ENCODE results near the gene ZNRF3.
"Not testable (repeated sequence)": the region's sequence is repeated elsewhere in the genome, so short reads cannot be mapped to it uniquely, and the experiment has no call there.

Gene ZNRF3

DNA sequence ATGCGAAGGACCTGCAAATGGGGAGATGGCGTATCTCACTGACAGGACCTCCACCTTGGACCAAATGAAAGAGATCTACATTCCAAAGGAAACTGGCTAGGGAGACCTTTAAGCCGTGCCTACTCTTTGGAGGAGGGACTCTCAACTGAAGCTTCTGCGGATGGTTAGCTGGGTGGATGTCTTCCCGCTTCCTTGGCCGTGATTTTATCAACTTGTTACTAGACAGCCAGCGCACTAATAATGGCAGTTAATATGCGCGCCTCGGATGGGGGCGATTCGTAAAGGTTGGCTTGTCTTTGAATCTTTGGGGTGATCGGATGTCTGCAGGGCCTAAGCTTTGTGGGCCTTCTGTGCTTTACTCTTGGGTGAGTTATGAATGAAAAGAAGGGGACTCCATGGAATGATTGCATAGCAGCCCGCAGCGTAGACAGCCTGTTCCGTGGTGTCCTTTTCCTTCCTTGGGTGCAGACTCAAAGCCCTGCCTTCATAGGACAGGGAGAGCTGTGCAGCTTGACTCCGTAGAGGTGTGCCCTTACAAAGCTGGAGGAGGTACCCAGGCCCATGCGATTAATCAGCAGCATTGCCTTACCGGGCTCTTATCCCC is 1.5 kb downstream of the ZNRF3 start:
- no peak for DNase-seq (ENCODE audit: low read depth, low spot score)

DNA sequence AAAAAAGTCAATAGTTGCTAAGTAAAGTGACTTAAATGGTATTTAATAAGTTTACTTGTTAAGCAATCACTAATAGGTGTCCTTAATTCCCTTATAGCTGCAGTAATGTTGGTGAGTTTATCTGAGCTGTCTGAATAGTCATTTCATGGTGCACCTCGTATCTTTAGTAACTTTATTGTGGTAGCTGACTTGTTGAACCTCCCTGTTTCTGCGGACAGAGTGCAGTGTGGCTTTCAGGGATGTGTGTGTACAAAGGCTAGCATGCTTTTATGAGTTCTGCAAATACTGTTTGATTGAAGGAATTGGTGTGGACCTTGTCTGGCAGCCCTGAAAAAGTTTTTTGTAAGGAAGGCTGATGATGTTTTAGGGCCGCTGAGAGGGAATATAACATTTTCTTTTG is 2.6 kb downstream of the ZNRF3 start:
- no peak for DNase-seq (ENCODE audit: low read depth, low spot score)

DNA sequence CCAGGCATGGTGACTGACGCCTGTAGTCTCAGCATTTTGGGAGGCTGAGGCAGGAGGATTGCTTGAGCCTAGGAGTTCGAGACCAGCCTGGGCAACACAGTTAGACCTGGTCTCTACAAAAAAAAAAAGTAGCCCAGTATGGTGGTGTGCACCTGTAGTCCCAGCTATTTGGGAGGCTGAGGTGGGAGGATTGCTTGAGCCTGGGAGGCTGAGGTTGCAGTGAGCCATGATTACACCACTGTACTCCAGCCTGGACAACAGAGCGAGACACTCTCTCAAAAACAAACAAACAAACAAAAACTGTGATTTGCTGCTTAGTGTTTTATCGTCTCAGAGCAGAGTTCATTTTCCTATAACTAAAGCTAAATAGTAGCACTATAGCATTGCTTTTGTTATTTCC is 3.3 kb downstream of the ZNRF3 start:
- DNase-seq (ENCODE audit: low read depth, low spot score), result not testable (repeated sequence)

DNA sequence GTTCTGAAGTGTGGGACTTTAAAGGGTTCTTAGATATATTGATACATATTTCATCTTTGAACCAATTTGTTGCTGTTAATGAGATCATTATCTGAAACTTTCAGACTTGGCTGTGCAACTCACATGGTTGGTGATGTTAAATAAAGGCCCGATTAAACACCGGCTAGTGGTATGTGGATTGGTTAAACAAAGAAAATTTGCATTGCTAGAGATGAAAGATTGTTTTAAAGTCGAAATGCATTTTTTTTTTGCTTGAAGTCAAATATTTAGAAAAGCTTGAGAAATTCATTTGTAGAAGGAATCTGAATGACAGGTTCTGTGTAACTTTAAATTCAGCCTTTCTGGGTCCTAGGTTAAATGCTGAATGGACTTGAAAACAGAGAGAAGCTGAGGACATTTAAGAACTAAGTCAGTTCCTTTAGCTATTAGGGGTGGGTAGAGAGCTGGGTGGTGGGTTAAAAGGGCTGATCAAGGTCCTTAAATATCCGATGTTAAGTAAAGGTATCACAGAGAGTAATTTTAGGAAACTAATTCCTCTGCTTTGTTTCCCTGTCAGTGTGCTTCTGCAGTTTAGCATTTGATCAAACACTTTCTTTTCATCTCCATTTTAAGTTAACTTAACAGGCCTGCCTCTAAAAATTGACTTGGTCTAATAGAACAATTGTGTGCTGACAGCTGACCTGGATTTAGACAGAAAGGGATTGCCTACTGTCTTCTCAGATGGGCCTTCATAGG is 4.5 kb downstream of the ZNRF3 start:
- DNase-seq (ENCODE audit: low read depth, low spot score), result no peak

DNA sequence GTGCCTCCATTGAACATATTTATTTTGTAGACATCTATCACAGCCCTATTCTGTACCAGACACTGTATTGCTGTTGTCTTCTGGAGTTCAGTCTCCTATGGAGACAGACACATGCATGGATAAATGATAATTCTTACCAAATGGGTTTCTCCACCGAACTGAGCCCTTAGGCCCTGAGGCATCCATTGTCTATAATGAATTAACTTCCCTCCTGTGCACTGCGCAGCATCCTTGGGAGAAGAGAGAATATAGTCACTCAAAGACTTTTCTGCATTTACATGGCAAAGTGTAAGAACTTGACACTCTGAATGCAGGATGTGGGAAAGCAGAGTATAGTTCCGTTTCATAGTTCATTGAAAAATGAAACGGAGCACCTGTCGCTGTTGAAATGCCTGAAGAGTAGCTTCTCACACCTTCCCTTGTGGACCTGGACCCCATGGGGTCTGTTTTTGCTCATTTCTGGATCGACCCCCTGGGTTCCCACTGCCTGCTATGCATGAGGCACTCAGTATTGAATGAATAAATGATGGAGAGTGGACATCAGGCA is 6.2 kb downstream of the ZNRF3 start:
- no peak for DNase-seq (ENCODE audit: low read depth, low spot score)

DNA sequence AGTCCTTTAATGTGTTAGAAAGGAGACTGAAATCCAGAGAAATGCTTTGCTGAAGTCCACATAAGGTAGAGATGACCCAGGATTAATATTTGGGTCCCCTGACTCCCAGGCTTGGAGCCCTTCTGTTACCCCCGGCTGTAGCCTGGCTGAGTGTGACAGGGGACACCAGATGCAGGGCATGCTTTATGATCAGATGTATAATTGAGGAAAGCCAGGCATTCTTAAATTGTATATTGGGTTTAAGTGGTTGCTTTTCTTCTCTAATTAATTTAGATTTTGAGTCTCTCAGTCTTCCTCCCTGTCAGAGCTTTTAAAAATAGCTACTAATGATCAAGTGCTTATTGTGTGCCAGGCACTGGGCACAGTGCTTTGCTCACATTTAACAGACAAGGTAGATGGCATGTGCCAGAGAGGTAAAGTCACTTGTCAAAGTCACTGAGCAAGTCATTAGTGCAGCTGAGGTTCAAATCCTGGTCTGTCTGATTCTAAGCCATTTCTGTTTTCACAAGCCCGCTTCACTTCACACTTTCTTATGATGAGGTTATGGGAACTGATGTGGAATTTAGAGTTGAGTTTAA is 7.9 kb downstream of the ZNRF3 start:
- DNase-seq (ENCODE audit: low read depth, low spot score), result no peak

DNA sequence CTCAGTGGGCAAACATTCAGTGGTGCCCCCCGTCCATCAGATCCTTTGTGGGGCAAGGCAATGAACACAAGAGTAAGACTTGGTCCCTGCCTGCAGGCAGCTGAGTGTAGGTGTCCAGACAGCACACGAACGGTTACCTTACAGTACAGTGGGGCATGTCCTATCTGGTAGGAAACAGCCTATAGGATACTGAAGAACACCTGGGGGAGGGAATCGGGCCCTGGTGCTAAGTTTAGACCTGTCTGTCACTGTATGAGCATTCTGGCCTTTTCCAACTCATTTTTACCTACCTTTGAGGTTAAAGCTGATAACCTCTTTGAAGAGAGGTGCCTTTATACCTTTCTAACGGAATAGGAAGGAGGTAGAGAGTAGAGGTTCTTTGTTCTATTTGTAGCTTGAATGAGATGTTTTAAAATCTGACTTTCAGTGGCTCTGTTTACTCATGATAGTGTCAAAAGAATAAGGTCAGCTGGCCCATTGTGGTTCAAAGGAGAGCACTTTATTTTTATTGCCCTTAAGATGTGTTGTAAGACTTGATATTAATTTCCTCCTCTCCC is 8.9 kb downstream of the ZNRF3 start:
- DNase-seq (ENCODE audit: low read depth, low spot score), result no peak

DNA sequence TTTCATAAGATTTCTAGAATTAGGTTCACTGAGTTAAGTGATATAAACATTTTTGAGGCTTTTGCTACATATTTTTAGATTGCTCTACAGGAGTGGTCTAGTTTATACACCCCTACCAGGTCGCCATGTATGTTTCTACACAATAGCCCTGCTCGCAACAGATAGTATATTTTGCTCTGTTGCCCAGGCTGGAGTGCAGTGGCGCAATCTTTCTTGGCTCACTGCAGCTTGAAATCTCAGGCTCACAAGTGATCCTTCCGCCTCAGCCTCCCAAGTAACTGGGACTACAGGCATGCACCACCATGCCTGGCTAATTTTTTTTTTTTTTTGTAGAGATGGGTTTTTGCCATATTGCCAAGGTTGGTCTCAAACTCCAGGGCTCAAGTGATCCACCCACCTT is 10.4 kb downstream of the ZNRF3 start:
- DNase-seq (ENCODE audit: low read depth, low spot score), result no peak

DNA sequence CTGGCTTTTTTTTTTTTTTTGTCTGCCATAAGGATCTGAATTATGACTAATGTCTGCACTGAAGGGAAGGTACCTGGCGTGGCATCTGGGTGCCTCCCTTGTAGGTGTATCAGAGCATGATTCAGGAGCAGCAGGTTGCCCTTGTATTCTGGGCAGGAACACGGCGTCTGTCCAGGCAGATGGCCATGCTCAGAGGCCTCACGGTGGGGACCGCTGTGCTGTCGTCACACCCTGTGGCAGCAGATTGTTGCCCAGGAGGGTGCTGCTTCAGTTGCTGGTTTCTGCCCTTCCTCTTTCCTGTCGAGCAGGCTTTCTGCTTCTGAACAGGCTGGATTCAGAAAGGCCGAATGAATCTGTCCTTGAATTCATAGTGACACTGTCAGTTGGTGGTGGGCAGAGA is 11.0 kb downstream of the ZNRF3 start:
- no peak for DNase-seq (ENCODE audit: low read depth, low spot score)

DNA sequence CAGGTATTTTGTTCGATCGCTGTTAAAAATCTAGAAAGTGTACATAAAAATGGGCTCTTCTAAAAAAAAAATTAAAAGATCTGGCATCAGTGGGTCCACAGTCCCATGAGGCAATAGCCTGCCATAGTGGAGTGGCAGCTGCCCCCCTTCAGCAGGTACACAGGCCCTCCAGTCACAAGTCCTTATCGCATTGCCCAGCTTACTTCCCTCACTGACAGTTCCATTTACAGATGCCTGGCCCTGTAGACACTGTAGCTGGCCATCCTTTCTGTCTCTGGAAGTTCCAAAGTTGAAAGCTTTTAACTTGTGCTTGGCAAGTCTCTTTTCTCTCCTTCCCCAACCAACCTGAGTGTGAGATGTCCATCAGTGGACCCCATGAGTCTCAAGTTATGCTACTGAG is 11.4 kb downstream of the ZNRF3 start:
- no peak for DNase-seq (ENCODE audit: low read depth, low spot score)

DNA sequence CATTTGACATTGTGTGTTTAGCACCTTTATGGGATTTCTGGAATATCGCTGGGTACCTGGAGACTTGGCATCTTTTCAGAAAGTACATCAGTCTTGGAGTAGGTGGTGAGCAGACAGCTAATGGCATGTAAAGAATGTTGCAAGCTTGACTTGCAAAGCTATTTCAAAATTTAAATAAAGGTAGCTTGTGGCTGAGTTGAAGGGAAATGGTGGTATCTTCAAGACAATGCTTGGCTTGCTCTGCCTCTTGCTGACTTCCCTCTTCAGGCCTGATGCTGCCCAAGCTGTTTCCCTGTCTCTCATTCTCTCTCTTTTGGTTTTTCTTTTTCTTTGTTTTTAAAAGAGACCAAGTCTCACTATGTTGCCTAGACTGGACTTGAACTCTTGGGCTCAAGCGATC is 13.2 kb downstream of the ZNRF3 start:
- no peak for DNase-seq (ENCODE audit: low read depth, low spot score)

DNA sequence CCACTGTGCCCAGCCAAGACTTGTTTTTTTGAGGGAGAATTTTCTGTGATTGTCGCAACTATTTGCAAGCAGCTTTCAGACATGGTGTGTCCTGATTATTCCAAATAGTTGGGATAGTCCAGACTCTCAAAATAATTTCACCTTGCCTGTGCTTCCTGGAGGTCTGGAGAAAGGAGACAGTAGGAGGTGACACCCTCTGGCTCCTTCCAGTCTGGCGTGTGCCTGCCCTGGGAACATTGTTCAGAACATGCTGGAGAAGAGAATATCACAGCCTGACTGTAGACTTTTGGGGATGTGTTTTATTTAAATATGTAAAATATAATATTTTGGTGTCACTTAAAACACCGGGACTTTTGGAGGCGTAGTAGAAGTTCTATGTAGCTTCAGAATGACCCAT is 14.9 kb downstream of the ZNRF3 start:
- no peak for DNase-seq (ENCODE audit: low read depth, low spot score)

DNA sequence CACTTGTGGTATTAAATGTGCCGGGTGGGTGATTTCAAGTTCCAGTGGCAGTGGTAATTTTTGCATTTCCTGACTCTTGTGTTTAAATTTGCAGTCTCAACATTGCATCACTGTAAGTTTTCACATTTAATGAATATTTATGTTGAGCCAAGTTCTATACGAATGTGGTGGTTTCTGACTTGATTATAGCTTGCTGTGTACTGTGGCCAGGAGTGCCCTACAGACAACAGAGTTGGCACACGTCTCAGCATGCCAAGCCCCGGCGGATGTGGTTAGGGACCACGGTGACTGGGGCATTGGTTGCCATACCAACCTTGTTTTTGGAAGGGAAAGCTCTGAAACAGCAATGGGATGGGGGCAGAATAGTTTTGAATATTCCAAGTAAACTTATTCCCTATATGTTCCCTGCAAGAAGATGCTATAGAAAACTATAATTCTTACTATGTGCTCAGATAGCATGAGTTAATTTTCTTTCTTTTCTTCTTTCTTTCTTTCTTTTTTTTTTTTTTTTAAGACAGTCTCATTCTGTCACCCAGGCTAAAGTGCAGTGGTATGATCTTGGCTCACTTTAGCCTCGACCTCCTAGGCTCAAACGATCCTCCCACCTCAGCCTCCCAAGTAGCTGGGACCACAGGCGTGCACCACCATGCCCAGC is 16.0 kb downstream of the ZNRF3 start:
- no peak for DNase-seq (ENCODE audit: low read depth, low spot score)

DNA sequence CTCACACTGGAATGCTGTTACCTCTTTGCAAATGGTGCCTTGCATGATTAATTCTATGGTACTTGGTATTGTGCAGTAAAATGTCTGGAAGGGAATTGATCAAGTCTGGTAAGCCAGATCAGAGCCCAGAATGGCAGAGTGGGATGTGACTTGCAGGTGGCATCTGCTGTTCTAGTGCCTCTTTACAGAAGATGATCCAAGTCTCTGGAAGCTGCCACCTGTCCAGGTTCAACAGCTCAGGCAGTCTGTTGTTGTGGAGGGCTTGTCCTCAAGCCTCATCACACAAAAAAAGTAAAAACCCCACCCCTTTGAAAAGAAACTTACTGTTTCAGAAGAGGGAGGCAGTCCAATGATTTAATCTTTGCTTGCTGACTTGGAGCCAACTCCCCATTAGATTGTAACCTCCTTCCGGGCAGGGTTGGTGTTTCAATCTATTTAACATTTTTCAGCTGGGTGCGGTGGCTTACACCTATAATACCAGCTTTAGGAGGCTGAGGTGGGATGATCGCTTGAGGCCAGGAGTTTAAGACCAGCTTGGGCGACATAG is 17.1 kb downstream of the ZNRF3 start:
- DNase-seq (ENCODE audit: low read depth, low spot score), result no peak

DNA sequence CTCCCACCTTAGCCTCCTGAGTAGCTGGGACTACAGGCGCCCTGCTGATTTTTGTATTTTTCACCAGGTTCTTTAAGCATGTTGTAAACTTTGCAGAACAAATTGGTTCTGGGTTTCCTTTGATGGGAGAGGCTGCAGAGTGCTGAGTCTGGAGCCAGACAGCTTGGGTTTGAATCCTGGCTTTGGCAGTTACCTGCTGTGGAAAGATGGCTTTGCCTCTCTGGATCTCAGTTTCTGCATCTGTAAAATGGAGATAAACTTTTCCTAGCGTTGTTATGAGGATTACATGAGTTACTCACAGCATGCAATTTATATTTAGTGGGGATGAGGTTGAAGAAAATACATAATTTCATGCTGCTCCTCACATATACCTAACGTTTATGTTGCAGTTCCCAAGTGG is 19.1 kb downstream of the ZNRF3 start:
- DNase-seq (ENCODE audit: low read depth, low spot score), result no peak

DNA sequence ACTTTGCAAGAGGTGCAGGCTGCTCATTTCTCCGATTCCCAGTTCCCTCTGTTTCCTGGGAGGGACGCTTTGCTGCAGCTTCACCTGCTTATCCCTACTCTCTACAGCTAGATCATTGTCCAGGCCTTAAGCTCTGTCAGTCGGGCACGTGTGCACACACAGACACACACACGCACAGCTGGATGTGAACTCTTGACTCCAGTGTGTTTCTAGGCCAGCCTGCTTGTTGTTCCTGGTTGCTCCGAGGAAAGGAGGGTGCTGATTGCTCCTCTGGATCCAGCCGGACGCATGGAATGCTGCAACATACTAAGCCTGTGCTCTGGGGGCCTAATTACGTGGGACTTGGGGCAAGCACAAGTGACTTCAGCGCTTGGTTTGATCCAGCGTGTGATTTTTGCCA is 19.7 kb downstream of the ZNRF3 start:
- DNase-seq (ENCODE audit: low read depth, low spot score), result no peak

DNA sequence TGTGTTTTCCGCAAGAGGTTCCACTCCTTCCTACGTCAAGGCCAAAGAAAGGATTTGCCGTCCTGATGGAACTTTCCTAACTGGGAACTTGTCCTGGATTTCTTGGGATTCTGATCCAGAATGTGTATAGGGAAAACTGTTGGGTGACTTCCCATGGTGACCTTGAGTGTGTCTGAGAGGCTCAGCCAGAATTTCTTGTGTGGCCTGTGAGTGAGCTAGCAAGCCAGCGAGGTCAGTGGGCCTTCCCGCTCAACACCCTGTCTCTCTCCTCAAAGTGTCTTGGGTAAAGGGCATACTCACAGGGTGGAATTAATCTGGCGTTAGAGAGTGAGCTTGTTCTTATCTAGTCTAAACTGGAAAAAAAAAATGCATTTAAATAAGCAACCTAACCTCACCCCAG is 20.4 kb downstream of the ZNRF3 start:
- DNase-seq (ENCODE audit: low read depth, low spot score), result no peak

DNA sequence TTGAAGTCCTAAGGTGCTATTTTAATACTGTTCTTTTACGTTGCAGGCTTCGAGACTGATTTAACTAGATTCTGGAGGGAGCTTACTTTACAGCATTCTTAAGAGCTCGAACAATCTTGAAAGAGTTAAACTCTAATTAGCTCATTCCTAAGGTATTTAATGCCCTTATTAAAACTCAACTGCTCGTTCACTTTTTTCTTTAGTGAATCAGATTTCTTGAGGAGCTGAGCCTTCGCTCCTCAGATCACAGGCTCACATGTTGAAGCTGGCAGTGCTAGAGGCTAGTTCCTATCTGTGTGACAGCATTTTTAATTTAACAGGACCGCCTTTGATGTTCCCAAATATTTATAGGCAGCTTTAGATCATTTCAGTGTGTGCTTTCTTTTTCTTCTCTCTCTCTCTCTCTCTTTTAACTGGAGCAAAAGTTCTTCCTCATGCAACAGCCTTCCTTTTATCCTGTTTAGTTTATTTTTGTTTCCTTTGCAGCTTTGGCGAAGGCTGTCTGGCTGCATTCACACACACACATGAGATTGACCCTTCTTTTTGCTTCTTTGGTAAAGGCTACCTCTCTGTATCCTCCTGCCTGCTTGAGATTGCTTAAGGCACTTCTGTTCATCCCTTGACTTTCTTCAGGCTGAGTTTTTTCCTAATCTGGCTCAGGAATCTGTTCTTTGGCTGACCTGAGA is 21.0 kb downstream of the ZNRF3 start:
- no peak for DNase-seq (ENCODE audit: low read depth, low spot score)

DNA sequence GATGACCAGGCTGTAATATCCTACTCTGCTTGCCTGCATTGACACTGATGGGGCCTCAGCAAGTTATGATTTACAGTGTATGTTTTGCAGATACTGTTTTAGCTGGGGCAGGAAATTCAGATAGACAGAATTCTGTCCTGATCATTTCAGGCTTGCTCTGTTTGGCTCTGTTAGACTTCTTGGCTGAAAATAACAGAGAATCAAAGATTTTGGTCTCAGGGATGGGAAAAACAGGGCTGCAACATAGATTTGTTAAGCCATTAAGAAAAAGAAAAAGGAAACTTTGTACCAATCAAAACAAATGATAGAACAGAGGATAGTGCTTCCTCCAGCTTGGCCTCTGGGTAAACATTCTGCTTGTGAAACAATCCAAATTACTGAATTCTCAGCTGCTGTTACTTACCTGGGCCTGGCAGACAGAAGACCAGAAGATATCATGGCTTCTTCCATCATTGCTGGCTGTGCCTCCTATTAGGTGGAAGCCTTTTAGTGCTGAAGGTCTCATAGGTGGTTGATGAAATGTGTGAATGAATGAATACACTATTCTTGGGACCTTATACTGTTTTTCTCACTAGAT is 22.0 kb downstream of the ZNRF3 start:
- DNase-seq (ENCODE audit: low read depth, low spot score), result no peak

DNA sequence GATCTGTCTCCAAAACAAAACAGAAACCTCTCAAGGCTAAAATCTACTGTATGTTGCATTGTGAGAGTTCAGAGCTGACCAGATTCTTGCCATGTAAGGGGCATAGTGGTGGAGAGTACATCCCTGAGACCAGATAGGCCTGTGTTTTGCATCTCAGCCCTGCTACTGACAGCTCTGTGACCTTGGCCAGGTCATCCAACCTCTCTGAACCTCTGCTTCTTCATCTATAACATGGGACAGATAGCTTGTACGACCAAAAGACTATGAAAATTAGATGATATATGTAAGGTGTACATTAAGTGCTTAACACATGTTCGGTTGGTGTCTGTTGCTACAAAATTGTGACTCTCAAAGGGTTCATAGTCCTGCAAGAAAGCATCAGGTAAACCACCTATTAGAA is 22.9 kb downstream of the ZNRF3 start:
- DNase-seq (ENCODE audit: low read depth, low spot score), result no peak

Data from brain pericyte (primary cell).